ENCODE data around the gene NEK4.
"Not testable (repeated sequence)": the region's sequence is repeated elsewhere in the genome, so short reads cannot be mapped to it uniquely, and the experiment has no call there.

The NEK4 gene

GRCh38 chr3:52688266-52688665 lies 82.5 kb downstream of the NEK4 start:
- H3K4me1 ChIP-seq (ENCODE audit: control insufficient read depth in 1 of 2, insufficient read depth in 2 of 2, low read length in 2 of 2): peaks cover 4 to 27% of the 10 kb centered on the region in 2 donors
- H3K27ac ChIP-seq (ENCODE audit: low read length): no peak overlapping the region
- H3K36me3 ChIP-seq (ENCODE audit: control insufficient read depth in 1 of 2, insufficient read depth in 2 of 2, low read length in 2 of 2): peaks cover 52 to 59% of the 10 kb centered on the region in 2 donors
- no peak overlapping the region for H3K4me3 ChIP-seq (ENCODE audit: low read depth in 1 of 2, low read length in 2 of 2)
- H3K9me3 ChIP-seq (ENCODE audit: control insufficient read depth in 1 of 2, low read length in 2 of 2): no peaks in the 10 kb centered on the region
- H3K27me3 ChIP-seq (ENCODE audit: low read depth, low read length): no peaks in the 10 kb centered on the region

DNA sequence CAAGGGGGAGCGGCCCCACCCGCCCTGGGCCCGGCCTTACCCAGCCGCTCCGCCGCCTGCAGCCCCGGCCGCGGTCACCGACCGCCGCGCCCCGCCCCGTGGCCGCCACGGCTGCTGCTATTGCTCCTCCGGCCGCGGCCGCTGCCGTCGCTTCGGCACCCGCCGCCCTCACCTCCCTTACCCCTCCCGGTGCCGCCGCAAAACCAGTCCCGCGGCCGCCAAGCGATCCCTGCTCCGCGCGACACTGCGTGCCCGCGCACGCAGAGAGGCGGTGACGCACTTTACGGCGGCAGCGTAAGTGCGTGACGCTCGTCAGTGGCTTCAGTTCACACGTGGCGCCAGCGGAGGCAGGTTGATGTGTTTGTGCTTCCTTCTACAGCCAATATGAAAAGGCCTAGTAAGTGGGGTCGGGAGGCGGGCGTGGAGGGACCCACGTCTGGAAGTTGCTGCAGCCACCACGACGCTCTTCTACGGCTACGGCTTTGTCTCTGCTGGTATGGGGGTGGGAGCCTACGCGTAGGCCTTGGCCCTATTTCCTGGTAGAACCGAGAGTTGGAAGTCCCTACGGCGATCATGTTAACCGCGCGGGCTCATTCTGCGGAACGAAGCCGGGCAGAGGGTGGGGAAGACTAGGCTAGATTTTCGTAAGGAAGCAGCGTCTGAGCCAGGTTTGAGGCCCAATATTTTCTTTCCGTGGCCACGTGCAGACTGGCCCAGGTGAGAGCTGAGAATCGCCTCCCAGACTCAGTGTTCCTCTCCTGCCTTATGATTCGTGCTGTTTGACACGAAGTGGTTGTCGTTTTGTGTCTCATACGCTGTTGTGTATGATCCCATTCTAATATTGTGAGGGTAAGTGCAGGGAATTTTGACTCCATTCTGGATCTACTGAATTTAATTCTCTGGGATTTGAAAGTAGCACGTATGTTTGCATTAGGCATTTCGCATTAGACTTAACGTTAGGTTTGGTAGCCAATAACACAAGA lies 84.7 kb downstream of the NEK4 start, which contains the start of the genes GNL3 and PBRM1:
TSS of gene GNL3 (plus strand) at position 324 of the 983 bp plus-strand sequence. CDS start at position 385, 61 bp downstream.
TSS of gene PBRM1 (minus strand) at position 205 of the 983 bp plus-strand sequence.
- H3K4me1 ChIP-seq (ENCODE audit: control insufficient read depth in 1 of 2, insufficient read depth in 2 of 2, low read length in 2 of 2): peaks cover 4 to 28% of the 10 kb centered on the region in 2 donors
- H3K27ac ChIP-seq (ENCODE audit: low read length): peak within 1 kb of the TSS; percentile 95
- H3K9me3 ChIP-seq (ENCODE audit: control insufficient read depth in 1 of 2, low read length in 2 of 2): no peaks in the 10 kb centered on the region
- H3K4me3 ChIP-seq (ENCODE audit: low read depth in 1 of 2, low read length in 2 of 2): peak within 1 kb of the TSS; percentile 88 to 89
- H3K27me3 ChIP-seq (ENCODE audit: low read depth, low read length): no peaks in the 10 kb centered on the region
- H3K36me3 ChIP-seq (ENCODE audit: control insufficient read depth in 1 of 2, insufficient read depth in 2 of 2, low read length in 2 of 2): peaks cover 39 to 45% of the 10 kb centered on the region in 2 donors

GRCh38 chr3:52685285-52685708 lies 85.4 kb downstream of the NEK4 start:
- Histone ChIP-seq H3K36me3 (ENCODE audit: control insufficient read depth in 1 of 2, insufficient read depth in 2 of 2, low read length in 2 of 2) (peaks cover 35 to 38% of the 10 kb centered on the region in 2 donors), H3K27me3 (ENCODE audit: low read depth, low read length) (no peaks in the 10 kb centered on the region), H3K4me1 (ENCODE audit: control insufficient read depth in 1 of 2, insufficient read depth in 2 of 2, low read length in 2 of 2) (peaks cover 4 to 28% of the 10 kb centered on the region in 2 donors), H3K9me3 (ENCODE audit: control insufficient read depth in 1 of 2, low read length in 2 of 2) (no peaks in the 10 kb centered on the region), H3K27ac (ENCODE audit: low read length) (peak overlapping the region; percentile 92), H3K4me3 (ENCODE audit: low read depth in 1 of 2, low read length in 2 of 2) (peak overlapping the region; percentile 72 to 84)

DNA sequence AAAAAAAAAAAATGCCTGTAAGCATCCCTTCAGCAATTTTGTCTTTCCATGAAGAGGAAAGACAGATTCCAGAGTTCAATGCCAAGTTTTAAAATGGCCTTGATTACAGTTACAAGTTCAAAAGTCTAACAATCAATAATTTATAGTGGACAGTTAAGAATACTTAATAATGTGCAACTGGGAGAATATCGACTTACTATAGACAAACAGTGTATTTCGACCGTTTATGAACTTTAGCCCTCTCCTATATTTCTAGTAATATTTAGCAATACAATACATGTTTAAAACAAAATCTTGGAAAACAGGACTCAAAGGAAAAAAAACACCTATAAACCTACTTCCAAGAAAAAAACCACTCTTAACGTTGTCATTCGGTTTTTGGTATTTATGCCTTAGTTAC lies 86.6 kb downstream of the NEK4 start:
- no peaks in the 10 kb centered on the region for H3K9me3 ChIP-seq (ENCODE audit: control insufficient read depth in 1 of 2, low read length in 2 of 2)
- peaks cover 31 to 33% of the 10 kb centered on the region in 2 donors for H3K36me3 ChIP-seq (ENCODE audit: control insufficient read depth in 1 of 2, insufficient read depth in 2 of 2, low read length in 2 of 2)
- peak overlapping the region in 1 of 2 donors; percentile 72 for H3K4me3 ChIP-seq (ENCODE audit: low read depth in 1 of 2, low read length in 2 of 2)
- H3K4me1 ChIP-seq (ENCODE audit: control insufficient read depth in 1 of 2, insufficient read depth in 2 of 2, low read length in 2 of 2): peaks cover 4 to 28% of the 10 kb centered on the region in 2 donors
- peak overlapping the region; percentile 92 for H3K27ac ChIP-seq (ENCODE audit: low read length)
- no peaks in the 10 kb centered on the region for H3K27me3 ChIP-seq (ENCODE audit: low read depth, low read length)

- Histone ChIP-seq H3K27me3 (ENCODE audit: low read depth, low read length) (no peaks in the 10 kb centered on the region), H3K27ac (ENCODE audit: low read length) (no peak overlapping the region), H3K36me3 (ENCODE audit: control insufficient read depth in 1 of 2, insufficient read depth in 2 of 2, low read length in 2 of 2) (peaks cover 31 to 33% of the 10 kb centered on the region in 2 donors), H3K9me3 (ENCODE audit: control insufficient read depth in 1 of 2, low read length in 2 of 2) (no peaks in the 10 kb centered on the region), H3K4me3 (ENCODE audit: low read depth in 1 of 2, low read length in 2 of 2) (no peak overlapping the region), H3K4me1 (ENCODE audit: control insufficient read depth in 1 of 2, insufficient read depth in 2 of 2, low read length in 2 of 2) (peaks cover 4 to 28% of the 10 kb centered on the region in 2 donors)
Observed at GRCh38 chr3:52683611-52684010, 87.1 kb downstream of the NEK4 start.

DNA sequence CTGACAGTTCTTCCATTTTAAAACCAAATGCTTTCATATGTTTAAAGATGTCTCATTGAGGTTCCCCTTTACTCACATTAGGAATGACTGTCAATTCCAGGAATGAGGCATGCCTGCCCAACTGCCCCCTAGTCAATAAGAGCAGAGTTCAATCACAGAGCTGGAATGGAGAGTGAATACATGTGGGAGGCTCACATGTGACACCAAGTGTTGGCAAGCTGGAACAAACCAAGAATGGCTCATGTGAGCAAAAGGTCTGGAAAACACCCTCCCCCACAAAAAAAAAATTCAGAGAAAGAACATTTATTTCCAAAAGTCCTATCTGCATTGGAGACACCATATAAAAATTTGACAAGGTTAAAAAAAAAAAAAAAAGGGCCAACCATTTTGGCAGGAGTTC lies 88.7 kb downstream of the NEK4 start:
- no peaks in the 10 kb centered on the region for H3K9me3 ChIP-seq (ENCODE audit: control insufficient read depth in 1 of 2, low read length in 2 of 2)
- peak overlapping the region; percentile 40 for H3K27ac ChIP-seq (ENCODE audit: low read length)
- no peaks in the 10 kb centered on the region for H3K27me3 ChIP-seq (ENCODE audit: low read depth, low read length)
- no peak overlapping the region for H3K4me3 ChIP-seq (ENCODE audit: low read depth in 1 of 2, low read length in 2 of 2)
- peaks cover 27 to 30% of the 10 kb centered on the region in 2 donors for H3K36me3 ChIP-seq (ENCODE audit: control insufficient read depth in 1 of 2, insufficient read depth in 2 of 2, low read length in 2 of 2)
- peaks cover 4 to 23% of the 10 kb centered on the region in 2 donors for H3K4me1 ChIP-seq (ENCODE audit: control insufficient read depth in 1 of 2, insufficient read depth in 2 of 2, low read length in 2 of 2)

- no peak overlapping the region for H3K4me3 ChIP-seq (ENCODE audit: low read depth in 1 of 2, low read length in 2 of 2)
- no peaks in the 10 kb centered on the region for H3K9me3 ChIP-seq (ENCODE audit: control insufficient read depth in 1 of 2, low read length in 2 of 2)
- H3K27ac ChIP-seq (ENCODE audit: low read length): peak overlapping the region; percentile 40
- no peaks in the 10 kb centered on the region for H3K27me3 ChIP-seq (ENCODE audit: low read depth, low read length)
- H3K36me3 ChIP-seq (ENCODE audit: control insufficient read depth in 1 of 2, insufficient read depth in 2 of 2, low read length in 2 of 2): peaks cover 27 to 35% of the 10 kb centered on the region in 2 donors
- peaks cover 4 to 19% of the 10 kb centered on the region in 2 donors for H3K4me1 ChIP-seq (ENCODE audit: control insufficient read depth in 1 of 2, insufficient read depth in 2 of 2, low read length in 2 of 2)
Observed at GRCh38 chr3:52681596-52681995, 89.1 kb downstream of the NEK4 start.

DNA sequence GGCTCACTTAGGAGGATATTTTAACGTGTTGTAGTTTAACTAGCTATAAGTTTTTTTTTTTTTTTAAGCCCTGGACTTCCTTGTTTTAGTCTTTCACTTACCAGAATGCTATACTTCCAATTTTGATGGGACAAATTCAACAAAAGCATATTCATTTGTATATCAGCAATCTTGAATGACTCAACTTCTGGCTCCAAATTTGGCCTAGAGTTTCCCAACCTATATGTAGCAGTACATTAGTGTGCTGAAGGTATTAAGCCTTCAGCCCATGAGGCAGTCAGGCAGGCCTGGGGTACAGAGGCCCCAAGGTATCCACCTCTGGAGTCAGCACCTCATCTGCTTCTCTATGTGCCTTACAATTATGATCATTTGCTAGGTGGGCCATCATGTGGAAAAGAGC lies 90.9 kb downstream of the NEK4 start:
- H3K4me1 ChIP-seq (ENCODE audit: control insufficient read depth in 1 of 2, insufficient read depth in 2 of 2, low read length in 2 of 2): peaks cover 4 to 16% of the 10 kb centered on the region in 2 donors
- H3K9me3 ChIP-seq (ENCODE audit: control insufficient read depth in 1 of 2, low read length in 2 of 2): no peaks in the 10 kb centered on the region
- H3K4me3 ChIP-seq (ENCODE audit: low read depth in 1 of 2, low read length in 2 of 2): no peak overlapping the region
- H3K36me3 ChIP-seq (ENCODE audit: control insufficient read depth in 1 of 2, insufficient read depth in 2 of 2, low read length in 2 of 2): peaks cover 31 to 39% of the 10 kb centered on the region in 2 donors
- no peaks in the 10 kb centered on the region for H3K27me3 ChIP-seq (ENCODE audit: low read depth, low read length)
- peak overlapping the region; percentile 22 for H3K27ac ChIP-seq (ENCODE audit: low read length)

- Histone ChIP-seq H3K4me1 (ENCODE audit: control insufficient read depth in 1 of 2, insufficient read depth in 2 of 2, low read length in 2 of 2) (peaks cover 0 to 9% of the 10 kb centered on the region in 2 donors), H3K4me3 (ENCODE audit: low read depth in 1 of 2, low read length in 2 of 2) (no peak overlapping the region), H3K36me3 (ENCODE audit: control insufficient read depth in 1 of 2, insufficient read depth in 2 of 2, low read length in 2 of 2) (peaks cover 31 to 39% of the 10 kb centered on the region in 2 donors), H3K27ac (ENCODE audit: low read length) (no peak overlapping the region), H3K9me3 (ENCODE audit: control insufficient read depth in 1 of 2, low read length in 2 of 2) (no peaks in the 10 kb centered on the region), H3K27me3 (ENCODE audit: low read depth, low read length) (no peaks in the 10 kb centered on the region)
Observed at GRCh38 chr3:52679199-52679538, 91.6 kb downstream of the NEK4 start.

DNA sequence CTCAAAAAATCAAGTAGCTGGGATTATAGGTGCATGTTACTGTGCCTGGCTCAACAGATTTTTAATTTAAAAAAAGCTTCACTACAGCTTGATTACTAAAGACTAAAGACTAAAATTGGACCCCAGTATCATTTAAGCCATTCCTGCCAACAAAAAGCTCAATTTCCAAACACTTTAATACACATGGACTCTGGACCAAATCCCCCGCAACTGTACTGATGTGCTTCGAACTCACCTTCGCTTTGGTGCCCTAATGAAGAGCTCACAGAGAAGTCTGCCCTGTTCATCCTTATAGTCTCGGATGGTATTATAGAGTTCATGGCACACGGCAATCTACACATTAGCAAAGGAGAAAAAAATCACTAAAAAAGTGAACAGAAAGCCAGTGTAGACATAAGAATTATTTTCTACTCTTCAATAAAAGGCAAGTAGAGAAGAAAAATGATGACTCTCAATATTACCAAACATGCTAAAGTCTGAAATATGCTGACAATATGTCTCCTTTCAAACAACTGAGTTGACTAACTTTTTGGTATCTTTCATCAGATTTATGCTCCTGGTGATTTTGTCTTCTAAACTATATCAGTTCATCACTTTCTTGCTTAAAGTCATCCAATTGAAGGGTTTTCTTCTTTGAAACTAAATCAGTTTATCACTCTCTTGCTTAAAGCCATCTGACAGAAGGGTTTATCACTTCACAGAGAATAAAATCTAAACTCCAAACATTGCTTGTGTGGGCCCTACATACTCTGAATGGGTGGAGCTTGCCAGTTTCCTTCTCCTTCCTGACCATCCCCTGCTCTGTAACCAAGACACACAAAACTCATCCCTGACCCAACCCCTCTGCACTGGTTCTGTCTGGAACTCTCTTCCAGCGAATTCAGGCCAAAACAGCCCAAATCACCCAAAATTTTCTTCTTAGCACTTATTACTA lies 92.2 kb downstream of the NEK4 start:
- Histone ChIP-seq H3K4me1 (ENCODE audit: control insufficient read depth in 1 of 2, insufficient read depth in 2 of 2, low read length in 2 of 2) (peaks cover 0 to 3% of the 10 kb centered on the region in 2 donors), H3K9me3 (ENCODE audit: control insufficient read depth in 1 of 2, low read length in 2 of 2) (no peaks in the 10 kb centered on the region), H3K27me3 (ENCODE audit: low read depth, low read length) (no peaks in the 10 kb centered on the region), H3K36me3 (ENCODE audit: control insufficient read depth in 1 of 2, insufficient read depth in 2 of 2, low read length in 2 of 2) (peaks cover 31 to 39% of the 10 kb centered on the region in 2 donors), H3K4me3 (ENCODE audit: low read depth in 1 of 2, low read length in 2 of 2) (no peak overlapping the region), H3K27ac (ENCODE audit: low read length) (no peak overlapping the region)

- not testable (repeated sequence) for H3K4me3 ChIP-seq (ENCODE audit: low read depth in 1 of 2, low read length in 2 of 2); H3K27me3 ChIP-seq (ENCODE audit: low read depth, low read length); H3K27ac ChIP-seq (ENCODE audit: low read length); H3K9me3 ChIP-seq (ENCODE audit: control insufficient read depth in 1 of 2, low read length in 2 of 2); H3K4me1 ChIP-seq (ENCODE audit: control insufficient read depth in 1 of 2, insufficient read depth in 2 of 2, low read length in 2 of 2)
- H3K36me3 ChIP-seq (ENCODE audit: control insufficient read depth in 1 of 2, insufficient read depth in 2 of 2, low read length in 2 of 2): peaks cover 31 to 41% of the 10 kb centered on the region in 2 donors
Observed at GRCh38 chr3:52676201-52676600, 94.5 kb downstream of the NEK4 start.
